Stimulated activated CD4-positive, alpha-beta T cell treated with anti-CD3 and anti-CD28 coated beads, Interleukin-4, amount 100 ng/mL, for 4 hours (primary cell): Measurements from ENCODE around the gene CCDC30.

Experiments used
- DNase-seq, 2 experiments: peaks; one replicate each; pipeline ENCODE4 v3.0.0-alpha.2; 2020

CCDC30 gene

DNA sequence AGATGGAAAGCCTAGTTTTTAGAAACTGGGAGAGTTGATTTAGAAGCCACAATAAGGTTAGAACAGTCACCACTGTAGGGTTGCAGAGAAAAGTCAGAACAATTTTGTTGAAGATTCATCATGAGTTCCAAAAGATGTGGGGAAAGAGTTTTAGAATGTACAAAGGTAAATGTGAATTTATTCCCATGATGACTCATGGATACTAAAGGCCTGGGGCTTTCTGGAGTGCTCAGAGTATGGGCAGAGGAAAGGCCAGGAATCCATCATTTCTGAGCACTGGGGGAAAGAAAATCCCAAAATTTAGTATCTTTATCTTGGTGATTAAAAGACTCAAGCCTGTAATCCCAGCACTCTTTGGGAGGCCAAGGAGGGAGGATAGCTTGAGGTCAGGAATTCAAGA is 236.9 kb downstream of the CCDC30 start:
- DNase-seq: no peak

DNA sequence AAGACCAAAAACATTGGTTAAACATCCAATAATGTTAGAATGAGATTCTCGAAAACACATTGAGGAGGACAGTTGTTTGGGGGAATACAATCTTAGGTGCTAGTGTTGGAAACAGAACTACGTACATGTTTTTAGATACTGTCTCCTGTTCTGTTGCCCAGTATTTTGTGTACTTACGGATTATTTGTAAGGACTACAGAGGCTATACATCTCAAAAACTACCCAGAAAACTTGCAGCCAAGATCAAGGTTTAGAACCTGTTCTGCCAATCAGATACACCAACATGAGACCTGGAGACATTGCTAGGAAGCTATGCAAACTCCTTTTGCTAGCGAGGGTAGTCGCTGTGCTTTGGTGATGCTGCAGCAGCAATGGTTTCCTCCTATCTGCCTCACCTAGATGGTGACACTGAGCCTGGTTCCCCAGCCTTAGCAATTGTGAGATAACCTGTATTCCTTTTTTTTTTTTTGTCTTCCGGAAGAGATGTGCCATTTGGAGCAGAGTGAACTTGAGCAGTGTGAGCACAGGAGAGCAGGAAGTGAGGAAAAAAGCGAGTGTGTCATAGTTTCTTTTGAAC is 240.9 kb downstream of the CCDC30 start:
- DNase-seq: no peak
